Stimulated activated CD4-positive, alpha-beta T cell treated with anti-CD3 and anti-CD28 coated beads, TNF-alpha, amount 100 ng/mL, for 4 hours (primary cell): Measurements from ENCODE around the gene OR10H4.
"Not testable (repeated sequence)": the region's sequence is repeated elsewhere in the genome, so short reads cannot be mapped to it uniquely, and the experiment has no call there.

ENCODE experiments used
- DNase-seq, 3 experiments: peaks; one replicate each; pipeline ENCODE4 v3.0.0-alpha.2; 2020; ENCODE audit warnings: low read depth in 3 of 3

The OR10H4 gene

GRCh38 chr19:15948223-15949058 is at the start of gene OR10H4:
TSS of gene OR10H4 (plus strand) at chr19:15949008. CDS start at chr19:15949008, 0 bp downstream.
- DNase-seq: no peak

- DNase-seq: not testable (repeated sequence)
Measured at GRCh38 chr19:15899561-15899960, 49.2 kb upstream of the OR10H4 start.

GRCh38 chr19:15900032-15900431 is 48.8 kb upstream of the OR10H4 start:
- DNase-seq: not testable (repeated sequence)

GRCh38 chr19:15900504-15900903 is 48.3 kb upstream of the OR10H4 start:
- DNase-seq: no peak

- DNase-seq: no peak
Measured at GRCh38 chr19:15902254-15902653, 46.6 kb upstream of the OR10H4 start.

GRCh38 chr19:15902898-15903297 is 45.9 kb upstream of the OR10H4 start:
- DNase-seq: not testable (repeated sequence)

GRCh38 chr19:15905026-15905425 is 43.8 kb upstream of the OR10H4 start:
- no peak for DNase-seq

- DNase-seq: no peak
Measured at GRCh38 chr19:15911599-15912235, 37.1 kb upstream of the OR10H4 start.

GRCh38 chr19:15913384-15913783 is 35.4 kb upstream of the OR10H4 start:
- DNase-seq: no peak

- no peak for DNase-seq
Measured at GRCh38 chr19:15913830-15914229, 35.0 kb upstream of the OR10H4 start.

GRCh38 chr19:15915109-15915508 is 33.7 kb upstream of the OR10H4 start:
- no peak for DNase-seq

GRCh38 chr19:15919243-15919642 is 29.6 kb upstream of the OR10H4 start:
- no peak for DNase-seq

GRCh38 chr19:15922021-15922420 is 26.8 kb upstream of the OR10H4 start:
- no peak for DNase-seq

GRCh38 chr19:15923702-15924101 is 25.1 kb upstream of the OR10H4 start:
- no peak for DNase-seq

- no peak for DNase-seq
Measured at GRCh38 chr19:15926484-15926883, 22.3 kb upstream of the OR10H4 start.

GRCh38 chr19:15928321-15928720 is 20.5 kb upstream of the OR10H4 start:
- no peak for DNase-seq

- DNase-seq: not testable (repeated sequence)
Measured at GRCh38 chr19:15933761-15934331, 15.0 kb upstream of the OR10H4 start.

- DNase-seq: no peak
Measured at GRCh38 chr19:15934332-15935078, 14.3 kb upstream of the OR10H4 start, which contains the start of gene CYP4F11. TSS of gene CYP4F11 (minus strand) at chr19:15934529. CDS start at chr19:15934408, 121 bp downstream.

GRCh38 chr19:15935167-15935702 is 13.6 kb upstream of the OR10H4 start:
- no peak for DNase-seq

GRCh38 chr19:15936173-15936572 is 12.6 kb upstream of the OR10H4 start:
- DNase-seq: no peak

GRCh38 chr19:15936950-15937349 is 11.9 kb upstream of the OR10H4 start:
- DNase-seq: no peak

GRCh38 chr19:15937771-15938170 is 11.0 kb upstream of the OR10H4 start:
- no peak for DNase-seq
